HCT116 (cell line): ENCODE data around the gene OSBP2. TPM values are rescaled to one million over a fixed set of nuclear protein-coding genes. Genes with fewer than 3 reads are reported as not detected.

Experiments
- ATAC-seq: fragments of 200-7000 bp; cut with Tn5 transposase; 2 replicates; pipeline ENCODE4 v1.9.1; 2020; ENCODE audit warnings: mild to moderate bottlenecking, moderate library complexity
- BruUV-seq: library from RNA; stranded (reverse); fragments of 400-500 nt; replicated peaks from 2 replicates; lab custom pipeline; 2021; lab: Mats Ljungman, UMichigan
- CTCF ChIA-PET: fragments of 300-600 bp; sonication (Branson Sonifier 250); formaldehyde crosslinking; loops from one replicate; lab custom pipeline; 2021; ENCODE audit warnings: antibody characterized with exemption; lab: Charles Lee
- POLR2A ChIA-PET: fragments of 300-600, 350-600 bp; sonication (Branson Sonifier 250); formaldehyde crosslinking; loops from one replicate; lab custom pipeline; 2021; ENCODE audit warnings: antibody characterized with exemption; lab: Charles Lee
- RAD21 ChIA-PET, 2 experiments: fragments of 300-600 bp; sonication (Branson Sonifier 250); formaldehyde crosslinking; loops; one replicate each; lab custom pipeline; 2023; ENCODE audit warnings: low total read pairs in 2 of 2; ENCODE audit not compliant: uncharacterized antibody in 2 of 2, unreplicated experiment in 2 of 2, low non-redundant PET in 1 of 2; lab: Charles Lee
- DNase-seq: peaks from one replicate; pipeline ENCODE4 v3.0.0-alpha.2; 2010; ENCODE audit warnings: low read depth, low spot score
- H2AFZ ChIP-seq: fragments of 200-600 bp; shearing (Covaris generic), sonication (generic); 2 replicates; pipeline ENCODE4 v1.6.1; 2017; ENCODE audit warnings: low read depth, mixed run types, mixed read lengths, antibody characterized with exemption, low read length; ENCODE audit not compliant: poor library complexity, severe bottlenecking
- H3K27ac ChIP-seq: 2 replicates; pipeline ENCODE4 v1.5.1; 2012; ENCODE audit warnings: low read depth, low read length
- H3K27me3 ChIP-seq: fragments of 200-600 bp; sonication (generic); 2 replicates; pipeline ENCODE4 v1.6.1; 2016; ENCODE audit warnings: mixed run types, low read length, mixed read lengths; ENCODE audit not compliant: insufficient read depth
- H3K36me3 ChIP-seq, 2 experiments: fragments of 200-500 bp in 1 of 2; fragments of 200-600 bp in 1 of 2; sonication (Bioruptor generic) in 1 of 2; sonication (generic) in 1 of 2; 2 replicates each; pipeline versions ENCODE4 v1.5.1 to v1.6.1; 2014 to 2016; ENCODE audit warnings: low read length in 2 of 2, inconsistent platforms in 1 of 2, mixed read lengths in 1 of 2, mixed run types in 1 of 2; ENCODE audit not compliant: insufficient read depth in 2 of 2, control insufficient read depth in 1 of 2
- H3K4me1 ChIP-seq, 2 experiments: fragments of 200-600 bp in 1 of 2; sonication (generic) in 1 of 2; 2 replicates each; pipeline versions ENCODE4 v1.5.1 to v1.6.1; 2012 to 2017; ENCODE audit warnings: low read length in 2 of 2, inconsistent platforms in 1 of 2, mild to moderate bottlenecking in 1 of 2, mixed read lengths in 1 of 2, mixed run types in 1 of 2, moderate library complexity in 1 of 2; ENCODE audit not compliant: insufficient read depth in 2 of 2, control insufficient read depth in 1 of 2
- H3K4me2 ChIP-seq: fragments of 200-600 bp; sonication (generic); 2 replicates; pipeline ENCODE4 v1.6.1; 2017; ENCODE audit warnings: mixed run types, low read length, mixed read lengths
- H3K4me3 ChIP-seq, 2 experiments: fragments of 200-600 bp in 1 of 2; sonication (generic) in 1 of 2; replicated peaks in 1 of 2; 2 replicates each; pipeline ENCODE4 v1.5.1; 2011 to 2016; ENCODE audit warnings: low read length in 2 of 2, control low read depth in 1 of 2, low read depth in 1 of 2, mild to moderate bottlenecking in 1 of 2, mixed read lengths in 1 of 2, mixed run types in 1 of 2
- H3K79me2 ChIP-seq: fragments of 200-600 bp; sonication (generic); 2 replicates; pipeline ENCODE4 v1.6.1; 2017; ENCODE audit warnings: mild to moderate bottlenecking, mixed run types, low read length, moderate library complexity, mixed read lengths; ENCODE audit not compliant: insufficient read depth
- H3K9ac ChIP-seq: fragments of 200-600 bp; sonication (generic); 2 replicates; pipeline ENCODE4 v1.6.1; 2016; ENCODE audit warnings: low read length, mixed read lengths
- H3K9me2 ChIP-seq: fragments of 200-600 bp; sonication (generic), shearing (Covaris generic); 2 replicates; pipeline ENCODE4 v1.6.1; 2017; ENCODE audit warnings: mixed run types, mild to moderate bottlenecking, moderate library complexity; ENCODE audit not compliant: insufficient read depth
- H3K9me3 ChIP-seq, 2 experiments: fragments of 200-500 bp in 1 of 2; fragments of 200-600 bp in 1 of 2; sonication (Bioruptor generic) in 1 of 2; sonication (generic) in 1 of 2; 2 replicates each; pipeline ENCODE4 v1.6.1; 2014 to 2017; ENCODE audit warnings: low read length in 2 of 2, mixed read lengths in 2 of 2, inconsistent platforms in 1 of 2, low read depth in 1 of 2, mild to moderate bottlenecking in 1 of 2, mixed run types in 1 of 2, moderate library complexity in 1 of 2; ENCODE audit not compliant: control insufficient read depth in 1 of 2, insufficient read depth in 1 of 2
- H4K20me1 ChIP-seq: fragments of 200-600 bp; sonication (generic), shearing (Covaris generic); 2 replicates; pipeline ENCODE4 v1.6.1; 2017; ENCODE audit warnings: mixed run types, mild to moderate bottlenecking, moderate library complexity; ENCODE audit not compliant: insufficient read depth
- CBX3 ChIP-seq: IDR thresholded peaks from 2 replicates; pipeline ENCODE4 v1.6.1; 2012; ENCODE audit warnings: low read depth
- EGR1 ChIP-seq: IDR thresholded peaks from 2 replicates; pipeline ENCODE4 v1.6.1; 2012; ENCODE audit warnings: low read depth
- ELF1 ChIP-seq: IDR thresholded peaks from 2 replicates; pipeline ENCODE4 v1.6.1; 2012; ENCODE audit warnings: low read depth, borderline replicate concordance
- EZH2 ChIP-seq: fragments of 200-600 bp; sonication (generic); IDR thresholded peaks from 2 replicates; pipeline ENCODE4 v1.6.1; 2017; ENCODE audit warnings: antibody characterized with exemption, mixed run types
- EZH2phosphoT487 ChIP-seq: fragments of 200-600 bp; IDR thresholded peaks from 2 replicates; pipeline ENCODE4 v1.6.1; 2018; ENCODE audit warnings: antibody characterized with exemption, borderline replicate concordance
- MAX ChIP-seq: IDR thresholded peaks from 2 replicates; pipeline ENCODE4 v1.6.1; 2012
- POLR2A ChIP-seq: IDR thresholded peaks from 2 replicates; pipeline ENCODE4 v1.7.0; 2011; ENCODE audit warnings: borderline replicate concordance; ENCODE audit not compliant: insufficient read depth, insufficient read length; ENCODE audit errors: extremely low read depth
- POLR2AphosphoS5 ChIP-seq: IDR thresholded peaks from 2 replicates; pipeline ENCODE4 v1.6.1; 2011; ENCODE audit warnings: mild to moderate bottlenecking, low read depth, low read length, moderate library complexity
- RAD21 ChIP-seq: IDR thresholded peaks from 2 replicates; pipeline ENCODE4 v1.6.1; 2012; ENCODE audit warnings: low read depth, mild to moderate bottlenecking
- REST ChIP-seq: IDR thresholded peaks from 2 replicates; pipeline ENCODE4 v1.6.1; 2012; ENCODE audit warnings: low read depth
- SP1 ChIP-seq: IDR thresholded peaks from 2 replicates; pipeline ENCODE4 v1.6.1; 2012; ENCODE audit warnings: low read depth
- TCF7L2 ChIP-seq: IDR thresholded peaks from 2 replicates; pipeline ENCODE4 v1.7.0; 2011; ENCODE audit warnings: borderline replicate concordance, inconsistent platforms; ENCODE audit not compliant: insufficient read depth, insufficient read length; ENCODE audit errors: extremely low read depth
- YY1 ChIP-seq: IDR thresholded peaks from 2 replicates; pipeline ENCODE4 v1.6.1; 2011; ENCODE audit warnings: low read length, low read depth, moderate library complexity, mild to moderate bottlenecking; ENCODE audit not compliant: insufficient replicate concordance; ENCODE audit errors: extremely low read depth
- intact Hi-C: fragments of 100-400 bp; cut with micrococcal nuclease; formaldehyde crosslinking; loops from 2 replicates; pipeline ENCODE4 v1.10.0; 2022
- total RNA-seq: library from RNA; stranded (reverse); gene quantifications from one replicate; pipeline ENCODE4 v1.2.1, GENCODE V29; 2021; ENCODE audit not compliant: unreplicated experiment

Gene OSBP2
- total RNA-seq, 1 experiment from 2014 or later, result 12.9 TPM

- BruUV-seq, result no TSS peak
Observed at GRCh38 chr22:30943368-30943767, 248.7 kb downstream of the OSBP2 start.

More at GRCh38 chr22:30943368-30943767, 248.7 kb downstream of the OSBP2 start:
- no peak overlapping the region for H3K27ac ChIP-seq
- DNase-seq, result no peak
- H2AFZ ChIP-seq, result no peak overlapping the region
- ATAC-seq, result no peak
- H3K4me3 ChIP-seq, result no peak overlapping the region
- H3K4me2 ChIP-seq, result no peak overlapping the region
- ChIA-PET CTCF (no interaction called here), POLR2A (no interaction called here), RAD21 (no interaction called here)
- H3K79me2 ChIP-seq, result no peaks in the 10 kb centered on the region
- TF ChIP-seq TCF7L2, result no peak
- TF ChIP-seq POLR2A, result no peak
- no peak for TF ChIP-seq RAD21
- no peak for TF ChIP-seq EZH2phosphoT487
- no peak for TF ChIP-seq REST
- no peak for TF ChIP-seq SP1
- TF ChIP-seq ELF1, result no peak
- TF ChIP-seq MAX, result no peak
- TF ChIP-seq CBX3, result no peak
- TF ChIP-seq POLR2AphosphoS5, result no peak
- no peak for TF ChIP-seq YY1
- TF ChIP-seq EGR1, result no peak
- no peak for TF ChIP-seq EZH2
- H3K27me3 ChIP-seq, result no peaks in the 10 kb centered on the region
- H3K9ac ChIP-seq, result no peak overlapping the region
- no peaks in the 10 kb centered on the region for H4K20me1 ChIP-seq
- intact Hi-C loops, result no loop called here
- H3K9me3 ChIP-seq, result no peaks in the 10 kb centered on the region
- no peaks in the 10 kb centered on the region for H3K9me2 ChIP-seq
- no peaks in the 10 kb centered on the region for H3K4me1 ChIP-seq
- H3K36me3 ChIP-seq, result peaks cover 5 to 27% of the 10 kb centered on the region in 2 experiments; a peak in 3 of 4 replicates
